Activated T-helper 1 cell treated with anti-CD3 and anti-CD28 coated beads, Interleukin-12 subunit alpha, Interleukin-12 subunit beta, Interleukin-2, Interleukin-4 antibody, amounts not matched to agents 30 ng/mL and 10 ng/mL and 1 ng/mL, durations not matched to agents 14 hours and 24 hours and 36 hours (primary cell): Measurements from ENCODE around the gene HSD3B7. TPM values are rescaled to one million over a fixed set of nuclear protein-coding genes. Genes with fewer than 3 reads are reported as not detected.
A peak's percentile ranks its signal among the peaks of the same experiment; 100 is the strongest.

ENCODE experiments used
- DNase-seq: peaks from one replicate; pipeline ENCODE4 v3.0.0; 2021; ENCODE audit warnings: low spot score
- H3K27ac Mint-ChIP-seq: one replicate; pipeline ENCODE4 v1.8.0; 2021; ENCODE audit warnings: mild to moderate bottlenecking, mixed read lengths
- H3K27me3 Mint-ChIP-seq: one replicate; pipeline ENCODE4 v1.8.0; 2022; ENCODE audit warnings: mild to moderate bottlenecking, moderate library complexity, mixed read lengths; ENCODE audit not compliant: insufficient read depth
- H3K36me3 Mint-ChIP-seq: one replicate; pipeline ENCODE4 v1.8.0; 2021; ENCODE audit warnings: low read depth, mixed read lengths
- H3K4me1 Mint-ChIP-seq: one replicate; pipeline ENCODE4 v1.8.0; 2021; ENCODE audit warnings: low read depth, mixed read lengths
- H3K4me3 Mint-ChIP-seq: one replicate; pipeline ENCODE4 v1.8.0; 2021; ENCODE audit warnings: mild to moderate bottlenecking, moderate library complexity, mixed read lengths
- H3K9me3 Mint-ChIP-seq: one replicate; pipeline ENCODE4 v1.8.0; 2021; ENCODE audit warnings: mixed read lengths
- intact Hi-C: fragments of 100-400 bp; cut with micrococcal nuclease; formaldehyde crosslinking; loops from one replicate; pipeline ENCODE4 v1.15.1; 2024
- total RNA-seq: library from RNA; stranded (reverse); gene quantifications from 2 replicates; pipeline ENCODE4 v1.2.3, GENCODE V29; 2022

Gene HSD3B7
- total RNA-seq, 1 donor from 2014 or later = 3.3 TPM

GRCh38 chr16:30949650-30950515 is 35.1 kb upstream of the HSD3B7 start:
- no peaks in the 10 kb centered on the region for H3K27me3 Mint-ChIP-seq
- peak; percentile 40 for DNase-seq
- intact Hi-C loops = loop anchor here (1.0 to 10.0 kb wide), 2 partner anchors 7 to 495 kb away; partner anchors contain the start of genes SETD1A and ZNF843
- H3K27ac Mint-ChIP-seq = peak overlapping the region; percentile 76
- no peaks in the 10 kb centered on the region for H3K9me3 Mint-ChIP-seq
- peaks cover 10% of the 10 kb centered on the region for H3K4me1 Mint-ChIP-seq
- peaks cover 6% of the 10 kb centered on the region for H3K36me3 Mint-ChIP-seq
- H3K4me3 Mint-ChIP-seq = peak overlapping the region; percentile 92

GRCh38 chr16:30950516-30951065 is 34.4 kb upstream of the HSD3B7 start:
- no peak for DNase-seq
- no peaks in the 10 kb centered on the region for H3K27me3 Mint-ChIP-seq
- intact Hi-C loops = loop anchor here (10.0 kb wide), 1 partner anchor 494 kb away; the partner anchor contains the start of gene ZNF843
- H3K27ac Mint-ChIP-seq = peak overlapping the region; percentile 76
- peak overlapping the region; percentile 92 for H3K4me3 Mint-ChIP-seq
- peaks cover 6% of the 10 kb centered on the region for H3K36me3 Mint-ChIP-seq
- H3K4me1 Mint-ChIP-seq = peaks cover 10% of the 10 kb centered on the region
- H3K9me3 Mint-ChIP-seq = no peaks in the 10 kb centered on the region

- H3K36me3 Mint-ChIP-seq = peaks cover 5% of the 10 kb centered on the region
- H3K27ac Mint-ChIP-seq = no peak overlapping the region
- H3K4me1 Mint-ChIP-seq = peaks cover 12% of the 10 kb centered on the region
- peak overlapping the region; percentile 69 for H3K4me3 Mint-ChIP-seq
- no peak for DNase-seq
- no peaks in the 10 kb centered on the region for H3K27me3 Mint-ChIP-seq
- no peaks in the 10 kb centered on the region for H3K9me3 Mint-ChIP-seq
- intact Hi-C loops = loop anchor here (10.0 kb wide), 1 partner anchor 494 kb away; the partner anchor contains the start of gene ZNF843
Measured at GRCh38 chr16:30951193-30951592, 33.8 kb upstream of the HSD3B7 start.

- no peak for DNase-seq
- Mint-ChIP-seq H3K36me3 (peaks cover 3% of the 10 kb centered on the region), H3K4me1 (peaks cover 16% of the 10 kb centered on the region), H3K27ac (no peak overlapping the region), H3K27me3 (no peaks in the 10 kb centered on the region), H3K4me3 (no peak overlapping the region), H3K9me3 (no peaks in the 10 kb centered on the region)
- intact Hi-C loops = loop anchor here (10.0 kb wide), 1 partner anchor 493 kb away; the partner anchor contains the start of gene ZNF843
Measured at GRCh38 chr16:30951750-30952149, 33.3 kb upstream of the HSD3B7 start.

GRCh38 chr16:30953111-30953510 is 31.9 kb upstream of the HSD3B7 start:
- H3K36me3 Mint-ChIP-seq = peaks cover 3% of the 10 kb centered on the region
- no peak for DNase-seq
- no peak overlapping the region for H3K27ac Mint-ChIP-seq
- peaks cover 16% of the 10 kb centered on the region for H3K4me1 Mint-ChIP-seq
- no peaks in the 10 kb centered on the region for H3K27me3 Mint-ChIP-seq
- no peaks in the 10 kb centered on the region for H3K9me3 Mint-ChIP-seq
- no peak overlapping the region for H3K4me3 Mint-ChIP-seq
- intact Hi-C loops = loop anchor here (1.0 to 10.0 kb wide), 2 partner anchors 189 to 492 kb away; partner anchors contain the start of gene ZNF843

GRCh38 chr16:30953511-30954124 is 31.4 kb upstream of the HSD3B7 start:
- no peaks in the 10 kb centered on the region for H3K9me3 Mint-ChIP-seq
- DNase-seq = peak; percentile 38
- H3K4me3 Mint-ChIP-seq = no peak overlapping the region
- H3K4me1 Mint-ChIP-seq = peaks cover 20% of the 10 kb centered on the region
- H3K36me3 Mint-ChIP-seq = peaks cover 5% of the 10 kb centered on the region
- H3K27me3 Mint-ChIP-seq = no peaks in the 10 kb centered on the region
- no peak overlapping the region for H3K27ac Mint-ChIP-seq
- intact Hi-C loops = loop anchor here (1.0 to 10.0 kb wide), 2 partner anchors 189 to 491 kb away; partner anchors contain the start of gene ZNF843

- Mint-ChIP-seq H3K27me3 (no peaks in the 10 kb centered on the region), H3K9me3 (no peaks in the 10 kb centered on the region)
Measured at GRCh38 chr16:30954993-30955392, 30.0 kb upstream of the HSD3B7 start.

GRCh38 chr16:30956601-30957455 is 28.2 kb upstream of the HSD3B7 start:
- peaks cover 28% of the 10 kb centered on the region for H3K4me1 Mint-ChIP-seq
- peak; percentile 80 for DNase-seq
- H3K27ac Mint-ChIP-seq = peak overlapping the region; percentile 97
- intact Hi-C loops = loop anchor here (1.0 to 10.0 kb wide), 14 partner anchors 8 to 488 kb away; partner anchors contain the start of genes FBRS, FUS, KAT8 and ORAI3
- peak overlapping the region; percentile 96 for H3K4me3 Mint-ChIP-seq
- peaks cover 30% of the 10 kb centered on the region for H3K36me3 Mint-ChIP-seq
- no peaks in the 10 kb centered on the region for H3K9me3 Mint-ChIP-seq
- H3K27me3 Mint-ChIP-seq = no peaks in the 10 kb centered on the region

More at GRCh38 chr16:30954993-30955392, 30.0 kb upstream of the HSD3B7 start:
- Mint-ChIP-seq H3K36me3 (peaks cover 16% of the 10 kb centered on the region), H3K27ac (no peak overlapping the region), H3K4me1 (peaks cover 29% of the 10 kb centered on the region), H3K4me3 (no peak overlapping the region)
- no peak for DNase-seq
- intact Hi-C loops = loop anchor here (10.0 kb wide), 1 partner anchor 490 kb away; the partner anchor contains the start of gene ZNF843

- Mint-ChIP-seq H3K27me3 (no peaks in the 10 kb centered on the region), H3K36me3 (peaks cover 30% of the 10 kb centered on the region), H3K4me1 (peaks cover 28% of the 10 kb centered on the region), H3K4me3 (peak within 1 kb of the TSS; percentile 96), H3K9me3 (no peaks in the 10 kb centered on the region), H3K27ac (peak within 1 kb of the TSS; percentile 97)
- intact Hi-C loops = loop anchor here (1.0 to 10.0 kb wide), 14 partner anchors 8 to 487 kb away; partner anchors contain the start of genes FBRS, FUS, KAT8 and ORAI3
- peak; percentile 93 for DNase-seq
Measured at GRCh38 chr16:30957456-30958174, 27.4 kb upstream of the HSD3B7 start, which contains the start of gene SETD1A. TSS of gene SETD1A (plus strand) at chr16:30957754. CDS start at chr16:30958732, 978 bp downstream.

GRCh38 chr16:30958175-30959079 is 26.6 kb upstream of the HSD3B7 start:
- peak overlapping the region; percentile 92 for H3K27ac Mint-ChIP-seq
- no peaks in the 10 kb centered on the region for H3K9me3 Mint-ChIP-seq
- intact Hi-C loops = loop anchor here (10.0 kb wide), 1 partner anchor 486 kb away; the partner anchor contains the start of gene ZNF843
- peaks cover 28% of the 10 kb centered on the region for H3K4me1 Mint-ChIP-seq
- H3K4me3 Mint-ChIP-seq = peak overlapping the region; percentile 95
- H3K36me3 Mint-ChIP-seq = peaks cover 36% of the 10 kb centered on the region
- no peaks in the 10 kb centered on the region for H3K27me3 Mint-ChIP-seq
- DNase-seq = no peak
